SJCRH30 (cell line): ENCODE results near the gene SLC25A39. TPM values are rescaled to one million over a fixed set of nuclear protein-coding genes. Genes with fewer than 3 reads are reported as not detected.

Experiments
- DNase-seq, 2 experiments: peaks; one replicate each; pipeline ENCODE4 v3.0.0-alpha.2; 2015 to 2020
- H3K27ac ChIP-seq: fragments of 250-450 bp; sonication (Bioruptor Pico); 2 replicates; pipeline ENCODE4 v1.5.1; 2020; ENCODE audit warnings: mild to moderate bottlenecking, moderate library complexity
- H3K27me3 ChIP-seq: fragments of 250-450 bp; sonication (Bioruptor Pico); 2 replicates; pipeline ENCODE4 v1.5.1; 2020; ENCODE audit warnings: mild to moderate bottlenecking, moderate library complexity
- H3K36me3 ChIP-seq: fragments of 250-450 bp; sonication (Bioruptor Pico); 2 replicates; pipeline ENCODE4 v1.5.1; 2020; ENCODE audit warnings: mild to moderate bottlenecking, moderate library complexity
- H3K4me1 ChIP-seq: fragments of 250-450 bp; sonication (Bioruptor Pico); 2 replicates; pipeline ENCODE4 v1.5.1; 2020; ENCODE audit warnings: mild to moderate bottlenecking, moderate library complexity
- H3K4me3 ChIP-seq: fragments of 250-450 bp; sonication (Bioruptor Pico); 2 replicates; pipeline ENCODE4 v1.5.1; 2020; ENCODE audit warnings: mild to moderate bottlenecking, moderate library complexity
- H3K9me3 ChIP-seq: fragments of 250-450 bp; sonication (Bioruptor Pico); replicated peaks from 2 replicates; pipeline ENCODE4 v1.5.1; 2020; ENCODE audit warnings: mild to moderate bottlenecking, moderate library complexity
- total RNA-seq: library from RNA; depleted of rRNA; stranded (reverse); fragments of >200 nt; shearing (Covaris generic); gene quantifications from 2 replicates; pipeline ENCODE4 v1.2.3, GENCODE V29; 2014; rRNA removed

Gene SLC25A39
- total RNA-seq, 1 experiment from 2014 or later = 87.2 TPM

GRCh38 chr17:44272321-44272951 is 52.2 kb downstream of the SLC25A39 start:
- Histone ChIP-seq H3K27ac (no peak overlapping the region), H3K36me3 (no peaks in the 10 kb centered on the region), H3K4me3 (no peak overlapping the region), H3K27me3 (no peaks in the 10 kb centered on the region), H3K9me3 (no peaks in the 10 kb centered on the region), H3K4me1 (peaks cover 36% of the 10 kb centered on the region)
- peak; percentile 31 to 56 for DNase-seq

Other genes with a start within 250 kb of the SLC25A39 start
- gene HDAC5, start 201.2 kb downstream of the SLC25A39 start, total RNA-seq = 96.4 and 103 TPM in 2 replicates
- 10.0 and 11.1 TPM in 2 replicates for gene HROB, start 182.9 kb downstream of the SLC25A39 start, total RNA-seq
- gene ASB16, start 154.1 kb downstream of the SLC25A39 start, total RNA-seq = not detected in 2 replicates
- 27.8 and 29.6 TPM in 2 replicates for gene TMUB2, start 137.9 kb downstream of the SLC25A39 start, total RNA-seq
- 59.7 and 62.4 TPM in 2 replicates for gene ATXN7L3, start 124.9 kb downstream of the SLC25A39 start, total RNA-seq
- 76.6 and 78.9 TPM in 2 replicates for gene UBTF, start 105.1 kb downstream of the SLC25A39 start, total RNA-seq
- gene SLC4A1, start 56.7 kb downstream of the SLC25A39 start, total RNA-seq = 0.04 TPM in 1 of 2 replicates, not detected in the other
- gene RUNDC3A, start 16.2 kb downstream of the SLC25A39 start, total RNA-seq = 0.14 TPM in 1 of 2 replicates, not detected in the other
- gene GRN, start 20.5 kb upstream of the SLC25A39 start, total RNA-seq = 74.4 and 77.2 TPM in 2 replicates
- 11.8 and 13.7 TPM in 2 replicates for gene FAM171A2, start 39.0 kb upstream of the SLC25A39 start, total RNA-seq
- gene ITGA2B, start 64.8 kb upstream of the SLC25A39 start, total RNA-seq = 0.38 and 0.67 TPM in 2 replicates
- gene GPATCH8, start 178.6 kb upstream of the SLC25A39 start, total RNA-seq = 22.2 and 24.3 TPM in 2 replicates
- gene FZD2, start 232.7 kb upstream of the SLC25A39 start, total RNA-seq = 16.0 and 18.2 TPM in 2 replicates